Neuronal stem cell (in vitro differentiated cells): ENCODE results near the gene TP63.

ENCODE experiments used
- DNase-seq: peaks from one replicate; pipeline ENCODE4 v3.0.0-alpha.2; 2013; ENCODE audit warnings: low spot score
- H2AFZ ChIP-seq: one replicate; pipeline ENCODE4 v1.6.1; 2013; ENCODE audit warnings: mild to moderate bottlenecking, low read length, inconsistent platforms
- H2AK5ac ChIP-seq: 2 replicates; pipeline ENCODE4 v1.6.1; 2013; ENCODE audit warnings: low read depth, mild to moderate bottlenecking, inconsistent platforms, low read length, moderate library complexity, mixed read lengths
- H2BK120ac ChIP-seq: 2 replicates; pipeline ENCODE4 v1.6.1; 2013; ENCODE audit warnings: low read depth, mild to moderate bottlenecking, inconsistent platforms, low read length, moderate library complexity, mixed read lengths
- H2BK12ac ChIP-seq: one replicate; pipeline ENCODE4 v1.6.1; 2013; ENCODE audit warnings: low read length, inconsistent platforms
- H2BK15ac ChIP-seq: 2 replicates; pipeline ENCODE4 v1.6.1; 2013; ENCODE audit warnings: mild to moderate bottlenecking, low read length, inconsistent platforms, mixed read lengths
- H2BK5ac ChIP-seq: one replicate; pipeline ENCODE4 v1.6.1; 2013; ENCODE audit warnings: inconsistent platforms, mild to moderate bottlenecking, low read length, moderate library complexity
- H3K14ac ChIP-seq: one replicate; pipeline ENCODE4 v1.6.1; 2013; ENCODE audit warnings: low read length, inconsistent platforms
- H3K18ac ChIP-seq: 2 replicates; pipeline ENCODE4 v1.6.1; 2013; ENCODE audit warnings: low read length, inconsistent platforms
- H3K23ac ChIP-seq: 2 replicates; pipeline ENCODE4 v1.6.1; 2013; ENCODE audit warnings: low read depth, mild to moderate bottlenecking, mixed read lengths, low read length, inconsistent platforms; ENCODE audit not compliant: poor library complexity
- H3K27ac ChIP-seq: replicated peaks from 3 replicates; pipeline ENCODE4 v1.5.1; 2013; ENCODE audit warnings: low read length, inconsistent platforms
- H3K27me3 ChIP-seq, 3 experiments: 2 replicates each; pipeline ENCODE4 v1.6.1; 2013; ENCODE audit warnings: low read length in 3 of 3, mild to moderate bottlenecking in 2 of 3, inconsistent platforms in 1 of 3, low read depth in 1 of 3, mixed read lengths in 1 of 3, moderate library complexity in 1 of 3; ENCODE audit not compliant: control insufficient read depth in 3 of 3, insufficient read depth in 3 of 3
- H3K36me3 ChIP-seq, 2 donors: replicated peaks in 1 of 2; 2 replicates each; pipeline ENCODE4 v1.6.1; 2013; ENCODE audit warnings: low read length in 2 of 2; ENCODE audit not compliant: control insufficient read depth in 2 of 2, insufficient read depth in 2 of 2
- H3K4ac ChIP-seq: 2 replicates; pipeline ENCODE4 v1.6.1; 2013; ENCODE audit warnings: inconsistent platforms, mild to moderate bottlenecking, low read length, moderate library complexity
- H3K4me1 ChIP-seq, 2 donors: 1 replicate in 1 of 2; 2 replicates in 1 of 2; pipeline ENCODE4 v1.6.1; 2013; ENCODE audit warnings: low read length in 2 of 2, low read depth in 1 of 2; ENCODE audit not compliant: control insufficient read depth in 2 of 2, insufficient read depth in 1 of 2
- H3K4me2 ChIP-seq: one replicate; pipeline ENCODE4 v1.6.1; 2013; ENCODE audit warnings: mild to moderate bottlenecking, low read length, inconsistent platforms; ENCODE audit not compliant: insufficient read depth, poor library complexity, severe bottlenecking
- H3K4me3 ChIP-seq, 2 donors: 2 replicates each; pipeline ENCODE4 v1.5.1; 2013; ENCODE audit warnings: low read length in 2 of 2, mild to moderate bottlenecking in 2 of 2, inconsistent platforms in 1 of 2, moderate library complexity in 1 of 2
- H3K79me1 ChIP-seq: one replicate; pipeline ENCODE4 v1.6.1; 2013; ENCODE audit warnings: low read depth, mild to moderate bottlenecking, inconsistent platforms, low read length, moderate library complexity
- H3K9ac ChIP-seq: one replicate; pipeline ENCODE4 v1.6.1; 2013; ENCODE audit warnings: mild to moderate bottlenecking, low read depth, low read length, inconsistent platforms; ENCODE audit not compliant: poor library complexity
- H3K9me3 ChIP-seq, 2 donors: replicated peaks in 1 of 2; 2 replicates each; pipeline versions ENCODE3 to v1.6.1; 2013; ENCODE audit warnings: low read length in 2 of 2, mild to moderate bottlenecking in 2 of 2, inconsistent platforms in 1 of 2, low read depth in 1 of 2, mixed read lengths in 1 of 2, moderate library complexity in 1 of 2; ENCODE audit not compliant: control insufficient read depth in 2 of 2, insufficient read depth in 1 of 2
- H4K8ac ChIP-seq: one replicate; pipeline ENCODE4 v1.6.1; 2013; ENCODE audit warnings: low read depth, mild to moderate bottlenecking, inconsistent platforms, low read length, moderate library complexity
- H4K91ac ChIP-seq: one replicate; pipeline ENCODE4 v1.6.1; 2013; ENCODE audit warnings: low read length, low read depth, mild to moderate bottlenecking, inconsistent platforms; ENCODE audit not compliant: poor library complexity
- WGBS, 2 donors: extraction: QIAGEN DNeasy Blood & Tissue Kit; methylation state at CpG; one replicate each; pipeline ENCODE4 v1.1.7; 2013; ENCODE audit warnings: missing lambda C conversion rate in 2 of 2, mixed read lengths in 1 of 2; ENCODE audit not compliant: insufficient read length in 2 of 2, insufficient replicate concordance in 1 of 2; ENCODE audit errors: extremely low coverage in 2 of 2; 5-methylcytosine and 5-hydroxymethylcytosine counted together

TP63 gene

GRCh38 chr3:189903562-189904250 is 272.5 kb downstream of the TP63 start:
- no peaks in the 10 kb centered on the region for H3K36me3 ChIP-seq
- H3K18ac ChIP-seq = no peak overlapping the region
- H4K91ac ChIP-seq = no peak overlapping the region
- H2BK12ac ChIP-seq = no peak overlapping the region
- no peak overlapping the region for H3K4ac ChIP-seq
- peaks cover 0 to 2% of the 10 kb centered on the region in 2 donors for H3K4me1 ChIP-seq
- no peak overlapping the region for H3K23ac ChIP-seq
- no peaks in the 10 kb centered on the region for H3K9me3 ChIP-seq
- H2BK120ac ChIP-seq = no peak overlapping the region
- no peak overlapping the region for H4K8ac ChIP-seq
- no peak overlapping the region for H2BK15ac ChIP-seq
- no peak overlapping the region for H3K27ac ChIP-seq
- no peak overlapping the region for H3K4me3 ChIP-seq
- no peak overlapping the region for H3K4me2 ChIP-seq
- no peak overlapping the region for H3K9ac ChIP-seq
- no peak overlapping the region for H2BK5ac ChIP-seq
- no peak overlapping the region for H3K14ac ChIP-seq
- WGBS, 2 donors = no CpG with 5 or more reads among the region's 6 CpGs
- no peaks in the 10 kb centered on the region for H3K79me1 ChIP-seq
- no peaks in the 10 kb centered on the region for H3K27me3 ChIP-seq
- no peak overlapping the region for H2AFZ ChIP-seq
- H2AK5ac ChIP-seq = no peak overlapping the region
- DNase-seq = no peak

- no CpG with 5 or more reads among the region's 6 CpGs for WGBS, 2 donors
- no peak overlapping the region for H3K4ac ChIP-seq
- H3K14ac ChIP-seq = no peak overlapping the region
Measured at GRCh38 chr3:189907803-189908202, 276.6 kb downstream of the TP63 start.

GRCh38 chr3:189908646-189909045 is 277.5 kb downstream of the TP63 start:
- peaks cover 0 to 2% of the 10 kb centered on the region in 2 donors for H3K4me1 ChIP-seq
- no peak overlapping the region for H4K91ac ChIP-seq
- H3K14ac ChIP-seq = no peak overlapping the region
- no peak overlapping the region for H2AK5ac ChIP-seq
- no peak overlapping the region for H3K4me3 ChIP-seq
- no peak overlapping the region for H3K23ac ChIP-seq
- no peaks in the 10 kb centered on the region for H3K9me3 ChIP-seq
- DNase-seq = no peak
- H3K27me3 ChIP-seq = no peaks in the 10 kb centered on the region
- H2BK12ac ChIP-seq = no peak overlapping the region
- H2BK120ac ChIP-seq = no peak overlapping the region
- H3K18ac ChIP-seq = no peak overlapping the region
- H3K4me2 ChIP-seq = no peak overlapping the region
- no peak overlapping the region for H4K8ac ChIP-seq
- no peak overlapping the region for H2BK5ac ChIP-seq
- H3K79me1 ChIP-seq = no peaks in the 10 kb centered on the region
- H3K27ac ChIP-seq = no peak overlapping the region
- H3K4ac ChIP-seq = no peak overlapping the region
- no peak overlapping the region for H2BK15ac ChIP-seq
- no peak overlapping the region for H2AFZ ChIP-seq
- no peak overlapping the region for H3K9ac ChIP-seq
- H3K36me3 ChIP-seq = no peaks in the 10 kb centered on the region

More at GRCh38 chr3:189907803-189908202, 276.6 kb downstream of the TP63 start:
- Histone ChIP-seq H3K27me3 (no peaks in the 10 kb centered on the region), H3K27ac (no peak overlapping the region), H2AK5ac (no peak overlapping the region), H2BK5ac (no peak overlapping the region), H3K79me1 (no peaks in the 10 kb centered on the region), H2BK15ac (no peak overlapping the region), H3K23ac (no peak overlapping the region), H2BK12ac (no peak overlapping the region), H3K36me3 (no peaks in the 10 kb centered on the region), H3K4me1 (peaks cover 0 to 2% of the 10 kb centered on the region in 2 donors), H3K4me3 (no peak overlapping the region), H4K8ac (no peak overlapping the region), H3K9me3 (no peaks in the 10 kb centered on the region), H3K9ac (no peak overlapping the region), H3K4me2 (no peak overlapping the region), H2AFZ (no peak overlapping the region), H2BK120ac (no peak overlapping the region), H3K18ac (no peak overlapping the region), H4K91ac (no peak overlapping the region)
- DNase-seq = no peak

- Histone ChIP-seq H3K18ac (no peak overlapping the region), H4K8ac (no peak overlapping the region), H2BK120ac (no peak overlapping the region), H3K23ac (no peak overlapping the region), H2BK12ac (no peak overlapping the region), H2AFZ (no peak overlapping the region), H3K79me1 (no peaks in the 10 kb centered on the region), H3K4ac (no peak overlapping the region), H3K27ac (no peak overlapping the region), H2AK5ac (no peak overlapping the region), H3K9me3 (no peaks in the 10 kb centered on the region), H3K4me3 (no peak overlapping the region), H3K4me2 (no peak overlapping the region), H2BK15ac (no peak overlapping the region), H3K4me1 (peaks cover 0 to 2% of the 10 kb centered on the region in 2 donors), H3K14ac (no peak overlapping the region), H3K27me3 (no peaks in the 10 kb centered on the region), H3K9ac (no peak overlapping the region), H2BK5ac (no peak overlapping the region), H4K91ac (no peak overlapping the region), H3K36me3 (no peaks in the 10 kb centered on the region)
- no peak for DNase-seq
- no CpG with 5 or more reads among the region's 3 CpGs for WGBS, 2 donors
Measured at GRCh38 chr3:189909139-189909538, 277.9 kb downstream of the TP63 start.
